CD4-positive, alpha-beta T cell treated with Interferon alpha-2 for 1 hour (primary cell): ENCODE measurements around the gene CD209.
"Not testable (repeated sequence)": the region's sequence is repeated elsewhere in the genome, so short reads cannot be mapped to it uniquely, and the experiment has no call there.

ENCODE experiments used
- DNase-seq, 2 donors: peaks; one replicate each; pipeline ENCODE4 v3.0.0-alpha.2; 2020 to 2022

The CD209 gene

DNA sequence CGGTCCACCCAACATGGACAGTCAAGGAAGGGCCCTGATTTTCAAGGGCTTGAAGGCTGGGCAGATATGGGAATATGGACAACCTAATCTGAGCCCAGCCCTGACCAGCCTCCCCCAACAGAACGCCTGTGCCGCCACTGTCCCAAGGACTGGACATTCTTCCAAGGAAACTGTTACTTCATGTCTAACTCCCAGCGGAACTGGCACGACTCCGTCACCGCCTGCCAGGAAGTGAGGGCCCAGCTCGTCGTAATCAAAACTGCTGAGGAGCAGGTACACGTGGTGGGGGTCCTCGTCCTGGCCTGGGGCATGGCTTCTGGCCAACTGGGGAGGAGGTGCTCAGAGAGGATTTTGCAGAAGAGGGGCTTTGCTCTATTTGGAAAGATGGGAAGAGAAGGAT, 19.2 kb upstream of the CD209 start:
- DNase-seq: no peak

DNA sequence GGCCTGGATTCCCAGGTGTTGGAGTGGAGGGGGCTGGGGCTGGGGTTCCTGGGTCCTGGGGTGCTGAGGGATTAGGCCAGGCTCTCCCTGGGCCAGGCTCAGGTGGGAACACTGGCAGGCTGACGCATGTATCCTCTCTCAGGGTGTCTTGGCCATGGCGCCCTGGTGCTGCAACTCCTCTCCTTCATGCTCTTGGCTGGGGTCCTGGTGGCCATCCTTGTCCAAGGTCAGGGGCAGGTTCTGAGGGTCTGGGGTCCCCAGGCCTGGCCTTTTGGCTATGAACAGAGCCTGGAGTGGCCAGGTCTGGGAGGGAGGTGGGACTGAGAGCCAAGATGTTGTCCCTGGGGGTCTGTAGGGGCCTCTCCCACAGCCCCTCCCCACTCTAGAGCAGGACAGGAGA, 17.7 kb upstream of the CD209 start:
- not testable (repeated sequence) for DNase-seq

DNA sequence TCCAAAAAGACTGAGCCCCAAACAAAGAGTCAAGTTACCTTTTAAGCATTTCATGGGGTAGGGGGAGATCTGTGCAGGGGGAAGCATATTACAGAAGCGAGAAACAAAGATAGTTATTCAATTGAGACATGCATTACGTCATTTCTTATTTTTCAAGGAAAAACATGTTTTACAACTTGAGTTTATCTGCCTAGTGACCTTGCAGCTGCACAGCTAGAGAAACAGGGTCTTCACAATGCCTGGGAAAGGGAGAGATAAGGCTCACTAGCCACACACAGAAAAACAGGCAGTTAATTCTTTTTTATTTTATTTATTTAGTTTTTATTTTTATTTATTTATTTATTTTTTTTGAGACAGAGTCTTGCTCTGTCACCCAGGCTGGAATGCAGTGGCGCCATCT, 16.8 kb upstream of the CD209 start:
- not testable (repeated sequence) for DNase-seq

DNA sequence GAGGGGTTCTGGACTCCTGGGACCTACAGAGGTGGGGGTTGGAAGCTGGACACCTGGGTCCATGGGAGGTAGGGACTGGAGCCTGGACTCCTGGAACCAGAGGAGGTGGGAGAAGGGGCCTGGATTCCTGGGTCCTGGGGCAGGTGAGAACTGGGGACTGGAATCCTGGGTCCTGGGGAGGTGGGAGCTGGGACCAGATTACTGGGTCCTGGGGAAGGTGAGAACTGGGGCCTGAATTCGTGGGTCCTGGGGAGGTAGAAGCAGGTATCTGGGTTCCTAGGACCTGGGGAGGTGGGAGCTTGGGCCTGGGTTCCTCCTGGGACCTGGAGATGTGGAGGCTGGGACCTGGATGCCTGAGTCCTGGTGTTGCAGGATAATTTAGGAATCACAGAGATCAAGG, 16.4 kb upstream of the CD209 start:
- DNase-seq: no peak

DNA sequence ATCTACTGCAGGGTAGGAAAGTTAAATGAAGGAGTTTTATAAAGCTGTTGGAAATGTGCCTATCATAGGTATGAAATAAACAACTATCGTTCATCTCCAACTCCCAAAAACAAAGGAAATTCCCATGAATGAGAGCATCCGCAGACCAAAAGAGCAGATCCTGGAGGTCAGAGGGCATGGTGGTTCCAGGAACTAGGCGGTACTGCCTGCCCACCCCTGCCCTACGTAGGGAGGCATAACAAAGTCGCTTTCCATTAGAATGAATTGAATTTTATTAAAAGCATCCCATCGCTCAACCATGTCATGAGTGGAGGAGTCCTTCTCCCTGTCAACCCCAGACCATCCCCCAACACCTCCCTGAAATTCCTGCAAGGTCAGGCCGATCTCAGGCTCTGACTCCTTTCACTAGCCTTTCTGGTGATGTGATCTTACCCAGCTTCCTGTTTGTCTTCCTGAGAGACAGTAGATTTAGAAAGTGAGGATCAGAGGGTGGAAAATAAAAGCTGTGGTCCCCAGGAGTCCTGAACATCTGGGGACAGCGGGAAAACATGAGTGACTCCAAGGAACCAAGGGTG, 15.5 kb upstream of the CD209 start, which contains the start of gene CLEC4M:
Gene CLEC4M, plus strand, starts transcription at position 525 of the 575 bp plus-strand sequence. Its CDS starts 24 bp downstream, at position 549.
- no peak for DNase-seq

DNA sequence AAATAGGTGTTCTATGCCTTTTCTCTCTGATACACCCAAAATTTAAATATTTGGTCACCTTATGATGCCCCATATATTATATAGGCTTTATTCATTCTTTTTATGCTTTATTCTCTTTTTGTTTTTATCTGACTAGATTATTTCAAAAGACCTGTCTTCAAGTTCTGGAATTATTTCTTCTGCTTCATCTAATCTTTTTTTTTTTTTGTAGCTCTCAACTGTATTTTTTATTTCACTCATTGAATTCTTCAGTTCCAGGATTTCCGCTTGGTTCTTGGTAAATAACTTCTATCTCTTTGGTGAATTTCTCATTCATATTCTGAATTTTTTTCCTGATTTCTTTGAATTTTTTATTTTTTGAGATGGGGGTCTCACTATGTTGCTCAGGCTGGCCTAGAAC, 11.8 kb upstream of the CD209 start:
- no peak for DNase-seq

DNA sequence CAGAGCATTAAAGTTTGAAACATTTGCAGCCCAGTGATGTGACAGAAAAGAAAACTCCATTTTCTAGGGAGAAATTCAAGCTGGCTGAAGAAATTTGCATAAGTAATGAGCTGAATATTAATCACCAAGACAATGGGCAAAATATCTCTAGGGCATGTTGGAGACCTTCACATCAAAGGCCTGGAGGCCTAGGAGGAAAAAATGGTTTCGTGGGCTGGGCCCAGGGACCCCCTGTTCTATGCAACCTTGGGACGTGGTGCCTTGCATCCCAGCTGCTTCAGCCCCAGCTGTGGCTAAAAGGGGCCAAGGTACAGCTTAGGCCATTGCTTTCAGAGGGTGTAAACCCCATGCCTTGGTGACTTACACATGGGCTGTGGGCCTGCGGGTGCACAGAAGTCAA, 10.0 kb upstream of the CD209 start:
- DNase-seq: no peak

DNA sequence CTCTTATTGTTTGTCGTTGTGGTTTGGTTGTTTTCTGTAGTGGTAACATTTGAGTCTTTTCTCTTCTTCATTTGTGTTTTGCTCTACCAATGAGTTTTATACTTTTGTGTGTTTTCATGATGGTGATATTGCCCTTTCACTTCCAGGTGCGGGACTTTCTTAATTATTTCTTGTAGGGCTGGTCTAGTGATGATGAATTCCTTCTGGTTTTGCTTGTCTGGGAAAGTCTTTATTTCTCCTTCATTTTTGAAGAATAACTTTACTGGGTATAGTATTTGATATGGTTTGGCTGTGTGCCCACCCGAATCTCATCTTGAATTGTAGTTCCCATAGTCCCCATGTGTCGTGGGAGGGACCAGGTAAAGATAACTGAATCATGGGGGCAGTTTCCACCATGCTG, 8.9 kb upstream of the CD209 start:
- no peak for DNase-seq

DNA sequence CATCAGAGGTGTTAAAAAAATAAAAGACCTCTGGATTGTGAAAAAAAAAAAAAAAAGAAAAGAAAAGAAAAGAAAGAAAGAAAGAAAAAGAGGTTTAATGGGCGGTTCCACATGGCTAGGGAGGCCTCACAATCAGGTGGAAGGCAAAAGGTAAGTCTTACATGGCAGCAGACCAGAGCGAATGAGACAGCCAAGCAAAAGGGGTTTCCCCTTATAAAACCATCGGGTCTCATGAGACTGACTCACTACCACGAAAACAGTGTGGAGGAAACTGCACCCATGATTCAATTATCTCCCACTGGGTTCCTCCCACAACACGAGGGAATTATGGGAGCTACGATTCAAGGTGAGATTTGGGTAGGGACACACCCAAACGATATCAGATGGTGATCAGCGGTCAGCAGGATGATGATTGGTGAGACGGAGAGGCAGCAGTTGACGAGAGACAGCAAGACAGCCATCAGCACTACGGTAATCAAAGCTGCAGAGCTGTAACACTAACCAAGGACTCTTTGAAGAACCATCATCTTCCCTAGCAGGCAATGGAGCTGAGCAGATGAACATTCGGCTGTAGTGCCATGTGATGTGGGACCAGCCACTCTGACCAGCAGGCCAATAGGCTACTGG, 3.9 kb upstream of the CD209 start:
- peak; percentile 24 to 56 for DNase-seq

DNA sequence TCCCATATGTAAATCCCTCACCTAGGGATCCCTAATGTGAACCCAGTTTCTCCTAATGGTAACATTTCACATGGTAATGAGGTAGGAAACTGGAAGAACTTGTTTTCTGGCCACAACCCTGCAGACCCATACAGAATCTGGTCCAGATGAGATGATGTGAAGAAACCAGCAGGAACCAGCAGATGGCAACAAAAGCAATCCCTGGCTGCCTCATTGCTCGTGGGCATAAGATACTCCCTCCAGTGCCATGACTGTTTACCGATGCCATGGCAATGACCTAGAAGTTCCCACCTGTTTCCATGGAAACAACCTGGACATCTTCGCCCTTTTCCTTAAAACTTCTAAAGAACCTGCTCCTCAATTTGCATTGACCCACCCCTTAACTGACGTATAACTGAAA, 1.4 kb upstream of the CD209 start:
- no peak for DNase-seq

DNA sequence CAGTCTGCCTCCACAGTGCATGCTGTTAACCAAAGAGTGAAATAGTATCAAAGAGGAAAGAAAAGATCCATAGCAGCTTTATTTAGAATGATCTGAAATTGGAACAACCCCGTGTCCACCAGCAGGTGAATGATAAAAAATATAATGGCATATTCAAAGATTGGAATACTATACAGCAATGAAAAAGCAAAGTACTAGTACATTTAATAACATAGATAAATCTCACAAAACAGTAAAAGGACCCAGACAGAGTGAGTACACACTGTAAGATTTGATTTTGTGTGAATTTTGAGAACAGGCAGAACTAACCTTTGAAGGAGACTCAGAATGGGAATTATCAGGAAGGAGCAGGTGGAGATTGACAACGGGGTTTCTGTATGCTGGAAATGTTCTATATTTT, 837 bp upstream of the CD209 start:
- no peak for DNase-seq

DNA sequence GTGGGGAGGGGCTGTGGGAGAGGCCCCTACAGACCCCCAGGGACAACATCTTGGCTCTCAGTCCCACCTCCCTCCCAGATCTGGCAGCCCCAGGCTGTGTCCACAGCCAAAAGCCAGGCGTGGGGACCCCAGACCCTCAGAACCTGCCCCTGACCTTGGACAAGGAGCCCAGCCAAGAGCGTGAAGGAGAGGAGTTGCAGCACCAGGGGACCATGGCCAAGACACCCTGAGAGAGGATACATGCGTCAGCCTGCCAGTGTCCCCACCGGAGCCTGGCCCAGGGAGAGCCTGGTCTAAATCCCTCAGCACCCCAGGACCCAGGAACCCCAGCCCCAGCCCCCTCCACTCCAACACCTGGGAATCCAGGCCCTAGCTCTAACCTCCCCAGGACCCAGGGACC, 1.0 kb downstream of the CD209 start:
- DNase-seq: not testable (repeated sequence)

DNA sequence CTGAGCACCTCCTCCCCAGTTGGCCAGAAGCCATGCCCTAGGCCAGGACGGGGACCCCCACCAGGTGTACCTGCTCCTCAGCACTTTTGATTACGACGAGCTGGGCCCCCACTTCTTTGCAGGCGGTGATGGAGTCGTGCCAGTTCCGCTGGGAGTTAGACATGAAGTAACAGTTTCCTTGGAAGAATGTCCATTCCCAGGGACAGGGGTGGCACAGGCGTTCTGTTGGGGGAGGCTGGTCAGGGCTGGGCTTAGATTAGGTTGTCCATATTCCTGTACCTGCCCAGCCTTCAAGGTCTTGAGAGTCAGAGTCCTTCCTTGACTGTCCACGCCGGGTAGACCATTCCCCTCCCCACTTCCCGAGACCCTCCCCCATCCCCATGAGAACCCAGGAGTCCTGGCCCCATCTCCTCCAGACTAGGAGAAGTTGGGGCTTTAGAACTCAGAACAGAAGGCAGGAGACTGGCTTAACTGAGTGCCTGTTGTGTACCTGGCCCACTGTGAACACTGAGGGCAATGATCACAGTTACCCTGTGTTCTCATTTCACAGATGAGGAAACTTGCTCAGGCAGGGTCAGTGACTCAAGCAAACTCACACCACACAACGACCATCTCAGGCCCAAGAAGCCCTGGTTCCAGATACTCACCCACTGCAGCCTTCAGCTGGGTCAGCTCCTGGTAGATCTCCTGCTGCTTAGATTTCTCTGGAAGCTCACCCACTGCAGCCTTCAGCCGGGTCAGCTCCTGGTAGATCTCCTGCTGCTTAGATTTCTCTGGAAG, 2.3 kb downstream of the CD209 start:
- DNase-seq: no peak

DNA sequence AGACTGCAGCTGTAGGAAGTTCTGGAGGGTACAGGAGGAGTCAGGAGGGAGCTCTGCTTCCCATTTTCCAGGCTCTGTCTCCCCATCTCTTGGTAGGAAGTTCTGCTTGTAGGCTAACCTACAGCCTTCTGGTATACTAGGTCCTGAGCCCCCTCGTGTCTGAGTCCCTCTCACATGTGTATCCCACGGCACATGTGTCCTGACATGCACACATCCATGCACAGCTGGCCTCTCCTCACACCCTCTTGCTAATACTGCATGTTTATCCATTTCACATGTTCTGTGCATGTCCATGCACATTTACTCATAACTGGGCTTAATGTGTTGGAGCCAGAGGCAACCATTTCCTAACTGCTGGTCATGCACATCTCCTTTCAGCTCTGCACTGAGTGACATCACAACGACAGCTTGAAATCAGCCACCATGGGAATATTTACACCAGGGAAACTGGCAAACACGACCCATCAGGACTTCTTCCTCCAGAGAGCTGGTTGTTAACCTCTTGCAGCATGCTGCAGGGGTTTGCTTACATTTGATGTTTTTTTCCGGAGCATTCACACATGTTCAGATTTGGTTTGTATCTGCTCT, 3.0 kb downstream of the CD209 start:
- no peak for DNase-seq

DNA sequence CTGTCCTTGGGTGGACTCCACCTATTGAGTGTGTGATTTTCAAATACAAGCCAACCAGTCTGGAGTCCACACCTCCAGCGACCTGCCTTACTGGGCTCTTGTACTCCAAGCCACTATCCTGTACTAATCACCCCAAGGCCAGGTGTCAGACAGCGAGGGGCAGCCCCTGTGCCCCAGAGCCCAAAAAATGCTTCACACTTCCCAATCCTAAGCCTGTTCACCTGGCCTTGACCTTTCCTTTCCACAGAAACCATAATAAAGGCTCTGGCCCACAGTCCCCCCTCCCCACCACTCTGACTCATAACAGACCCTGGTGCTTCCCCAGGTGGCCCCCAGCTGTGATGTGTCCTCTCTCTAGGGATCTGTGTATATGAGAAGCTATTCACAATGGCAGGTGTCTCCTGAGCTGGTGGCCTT, 3.9 kb downstream of the CD209 start:
- no peak for DNase-seq

DNA sequence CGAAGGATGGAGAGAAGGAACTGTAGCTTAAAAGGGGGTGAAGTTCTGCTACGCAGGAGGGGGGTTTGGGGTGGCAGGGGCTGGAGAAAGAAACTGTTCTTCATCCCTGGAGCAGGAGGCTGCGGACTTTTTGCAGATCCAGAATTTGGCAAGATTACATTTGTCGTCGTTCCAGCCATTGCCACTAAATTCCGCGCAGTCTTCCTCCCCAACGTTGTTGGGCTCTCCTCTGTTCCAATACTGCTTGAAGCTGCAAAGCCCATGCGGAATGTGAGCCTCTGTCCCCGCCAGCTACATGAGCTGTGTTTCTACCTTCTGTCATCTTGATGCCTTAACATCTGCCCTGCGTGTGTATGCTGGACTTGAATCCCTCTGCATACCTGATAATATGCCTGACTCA, 4.3 kb downstream of the CD209 start:
- DNase-seq: no peak

DNA sequence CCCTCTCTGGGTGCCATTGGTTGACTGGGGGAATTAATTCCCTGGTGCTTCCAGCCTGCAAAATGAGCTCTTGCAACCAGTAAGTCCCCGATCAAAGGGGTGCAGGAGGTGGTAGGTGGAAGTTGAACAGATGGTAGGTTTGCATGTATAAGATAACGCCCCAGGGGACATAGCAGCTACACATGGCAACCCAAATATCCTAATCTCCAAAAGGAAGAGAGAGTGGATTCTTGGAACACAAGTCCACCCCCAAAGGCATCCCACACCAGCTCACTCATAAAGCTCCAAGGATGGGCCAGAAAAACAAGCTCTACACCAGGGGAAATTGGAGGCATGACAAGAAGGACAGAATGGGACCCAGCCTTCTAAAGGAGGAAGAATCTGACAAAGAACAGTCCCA, 4.8 kb downstream of the CD209 start:
- DNase-seq: no peak

DNA sequence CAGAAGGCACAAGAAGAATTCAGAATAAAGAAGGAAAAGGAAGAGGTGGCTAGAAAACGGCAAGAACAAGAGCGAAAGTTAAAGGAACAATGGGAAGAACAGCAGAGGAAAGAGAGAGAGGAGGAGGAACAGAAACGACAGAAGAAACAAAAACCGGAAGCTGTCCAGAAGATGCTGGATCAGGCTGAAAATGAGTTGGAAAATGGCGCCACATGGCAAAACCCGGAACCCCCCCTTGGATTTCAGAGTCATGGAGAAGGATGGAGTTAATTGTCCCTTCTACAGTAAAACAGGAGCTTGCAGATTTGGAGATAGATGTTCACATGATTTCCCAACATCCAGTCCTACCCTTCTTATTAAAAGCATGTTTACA, 6.7 kb downstream of the CD209 start:
- no peak for DNase-seq

DNA sequence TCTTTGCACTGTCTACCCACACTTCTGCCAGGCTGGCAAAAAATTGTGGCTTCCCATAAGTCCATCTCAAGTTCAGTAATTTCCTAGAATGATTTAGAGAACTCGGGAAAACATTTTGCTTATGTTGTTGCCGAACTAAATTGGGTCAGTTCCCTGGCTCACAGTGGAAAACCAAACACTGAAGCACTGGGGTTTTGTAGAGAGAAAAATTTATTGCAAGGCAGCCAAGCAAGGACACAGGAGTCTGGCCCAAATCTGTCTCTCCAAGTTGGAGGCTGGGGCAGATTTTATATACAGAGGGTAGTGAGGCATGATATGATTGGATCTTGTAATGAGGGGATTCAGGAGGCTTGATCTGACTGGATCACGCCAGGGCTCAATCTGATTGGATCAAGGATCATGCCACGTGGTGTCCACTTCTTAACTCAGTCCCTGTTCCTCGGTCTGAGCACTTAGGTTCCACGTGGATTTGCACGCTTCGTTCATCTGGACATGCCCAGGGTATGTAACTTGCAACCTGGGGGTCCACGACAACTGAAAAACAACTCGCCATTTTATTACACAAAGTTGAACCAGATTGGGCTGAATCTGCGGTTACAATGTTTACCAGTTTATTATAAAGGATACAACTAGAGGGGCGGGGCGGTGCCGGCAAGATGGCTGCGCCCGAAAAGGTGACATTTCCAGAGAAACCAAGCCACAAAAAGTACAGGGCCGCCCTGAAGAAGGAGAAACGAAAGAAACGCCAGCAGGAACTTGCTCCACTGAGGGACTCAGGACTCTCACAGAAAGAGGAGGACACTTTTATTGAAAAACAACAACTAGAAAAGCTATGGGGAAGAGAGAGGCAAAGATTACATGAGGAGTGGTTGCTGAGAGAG, 7.3 kb downstream of the CD209 start:
- no peak for DNase-seq

DNA sequence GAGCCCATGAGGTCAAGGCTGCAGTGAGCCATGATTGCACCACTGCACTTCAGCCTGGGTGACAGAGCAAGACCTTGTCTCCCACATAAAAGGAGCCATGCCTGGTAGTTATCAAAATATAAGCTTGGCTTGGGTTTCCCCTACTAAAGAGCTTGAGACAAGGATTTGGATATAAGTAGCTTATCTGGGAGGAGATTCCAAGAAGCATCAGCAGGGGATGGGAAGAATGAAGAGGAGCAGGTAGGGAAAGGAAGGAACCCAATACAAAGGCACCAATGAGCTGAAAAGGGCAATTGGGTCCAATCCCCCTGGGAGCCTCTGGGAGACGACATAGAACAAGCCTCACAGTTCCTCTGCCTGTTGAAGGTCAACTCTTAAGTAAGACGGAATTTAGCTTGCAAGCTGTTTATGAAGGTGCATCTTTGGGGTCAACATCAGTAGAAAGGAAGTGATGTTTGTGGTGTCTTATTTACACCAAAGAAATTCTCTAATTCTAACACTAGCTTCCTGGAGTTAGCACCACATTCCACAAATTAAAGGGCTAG, 8.1 kb downstream of the CD209 start:
- DNase-seq: no peak

DNA sequence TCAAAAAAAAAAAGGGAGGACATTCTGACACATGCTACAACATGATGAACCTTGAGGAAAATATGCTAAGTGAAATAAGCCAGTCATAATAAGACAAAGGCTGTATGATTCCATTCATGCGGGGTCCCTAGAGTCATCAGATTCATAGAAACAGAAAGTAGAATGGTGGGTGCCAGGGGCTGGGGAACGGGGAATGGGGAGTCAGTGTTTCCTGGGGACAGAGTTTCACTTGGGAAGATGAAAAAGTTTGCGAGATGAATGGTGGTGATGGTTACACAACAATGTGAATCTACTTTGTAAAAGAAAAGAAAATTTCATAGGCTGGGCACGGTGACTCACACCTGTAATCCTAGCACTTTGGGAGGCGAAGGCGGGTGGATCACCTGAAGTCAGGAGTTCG, 9.3 kb downstream of the CD209 start:
- DNase-seq: no peak

DNA sequence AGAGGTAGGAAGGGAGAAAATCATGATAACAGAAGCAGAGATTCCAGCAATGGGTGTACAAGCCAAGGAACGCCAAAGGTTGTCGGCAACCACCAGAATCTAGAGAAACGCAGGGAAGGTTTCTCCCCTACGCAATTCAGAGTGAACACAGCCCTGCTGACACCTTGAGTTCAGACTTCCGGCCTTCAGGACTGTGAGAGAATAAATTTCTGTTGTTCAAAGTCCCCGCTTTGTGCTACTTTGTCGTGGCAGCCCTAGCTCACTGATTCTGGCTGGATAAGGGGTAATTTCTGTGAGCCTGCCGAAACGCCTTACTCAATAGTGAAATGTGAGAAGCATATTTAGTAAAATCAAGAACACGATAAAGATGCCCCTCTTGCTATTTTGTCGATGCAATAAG, 10.1 kb downstream of the CD209 start:
- DNase-seq: no peak

DNA sequence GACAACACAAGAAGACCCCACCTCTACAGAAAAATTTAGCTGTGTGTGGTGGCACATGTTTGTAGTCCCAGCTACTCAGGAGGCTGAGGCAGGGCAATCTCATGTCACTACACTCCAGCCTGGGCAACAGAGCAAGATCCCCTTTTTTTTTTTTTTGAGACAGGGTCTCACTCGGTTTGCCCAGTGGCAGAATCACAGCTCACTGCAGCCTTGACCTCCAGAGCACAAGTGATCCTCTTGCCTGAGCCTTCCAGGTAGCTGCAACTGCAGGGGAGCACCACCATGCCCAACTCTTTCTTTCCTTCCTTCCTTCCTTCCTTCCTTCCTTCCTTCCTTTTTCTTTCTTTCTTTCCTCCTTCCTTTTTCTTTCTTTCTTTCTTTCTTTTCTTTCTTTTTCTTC, 11.2 kb downstream of the CD209 start:
- DNase-seq: no peak
